TTC549 (cell line): ENCODE results near the gene MYL11.
"Not testable (repeated sequence)": the region's sequence is repeated elsewhere in the genome, so short reads cannot be mapped to it uniquely, and the experiment has no call there.

Source experiments
- FAIRE-seq: peaks from 2 replicates; lab custom pipeline; 2012; peaks lifted over from hg19 to GRCh38; lab: Jason Lieb, UNC

MYL11 gene

GRCh38 chr16:30371248-30371816, 3.3 kb upstream of the MYL11 start:
- no peak for FAIRE-seq

DNA sequence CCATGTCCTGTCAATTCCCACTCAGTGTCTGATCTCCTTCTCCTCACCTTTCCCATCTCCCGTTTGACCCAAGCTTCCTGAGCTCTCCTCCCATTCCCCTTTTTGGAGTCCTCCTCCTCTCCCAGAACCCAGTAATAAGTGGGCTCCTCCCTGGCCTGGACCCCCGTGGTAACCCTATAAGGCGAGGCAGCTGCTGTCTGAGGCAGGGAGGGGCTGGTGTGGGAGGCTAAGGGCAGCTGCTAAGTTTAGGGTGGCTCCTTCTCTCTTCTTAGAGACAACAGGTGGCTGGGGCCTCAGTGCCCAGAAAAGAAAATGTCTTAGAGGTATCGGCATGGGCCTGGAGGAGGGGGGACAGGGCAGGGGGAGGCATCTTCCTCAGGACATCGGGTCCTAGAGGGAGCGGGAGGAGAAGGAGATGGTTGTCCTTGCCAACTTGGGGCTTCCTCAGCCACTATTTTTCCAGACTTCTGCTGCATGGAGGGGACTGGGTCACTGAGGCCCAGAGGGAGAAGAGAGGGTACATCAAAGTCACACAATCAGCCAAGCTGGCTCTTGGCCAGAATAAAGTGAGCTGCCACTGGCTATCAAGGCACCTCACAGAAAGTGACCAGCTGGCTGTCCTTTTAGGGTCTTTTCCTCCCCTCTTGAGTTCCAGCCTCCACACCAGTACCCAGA, 2.4 kb upstream of the MYL11 start:
- FAIRE-seq: no peak

DNA sequence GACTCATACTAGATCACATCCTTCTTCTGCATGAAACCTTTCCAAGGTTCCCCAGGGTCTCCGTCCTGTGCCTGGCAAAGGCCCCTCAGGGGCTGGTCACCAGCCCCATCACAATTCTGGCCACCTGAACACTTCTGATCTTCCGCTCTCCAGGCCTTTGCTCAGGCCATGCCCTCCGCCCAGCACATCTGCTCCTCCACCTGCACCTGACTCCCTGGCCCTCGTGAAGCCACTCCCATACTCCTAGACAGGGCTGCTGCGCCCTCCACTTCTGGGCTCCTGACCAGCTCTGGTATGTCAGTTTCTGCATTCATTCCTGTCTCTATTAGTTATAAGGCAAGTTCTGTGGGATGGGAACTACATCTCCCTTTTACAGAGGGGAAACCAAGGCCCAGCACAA, 1.9 kb upstream of the MYL11 start:
- no peak for FAIRE-seq

DNA sequence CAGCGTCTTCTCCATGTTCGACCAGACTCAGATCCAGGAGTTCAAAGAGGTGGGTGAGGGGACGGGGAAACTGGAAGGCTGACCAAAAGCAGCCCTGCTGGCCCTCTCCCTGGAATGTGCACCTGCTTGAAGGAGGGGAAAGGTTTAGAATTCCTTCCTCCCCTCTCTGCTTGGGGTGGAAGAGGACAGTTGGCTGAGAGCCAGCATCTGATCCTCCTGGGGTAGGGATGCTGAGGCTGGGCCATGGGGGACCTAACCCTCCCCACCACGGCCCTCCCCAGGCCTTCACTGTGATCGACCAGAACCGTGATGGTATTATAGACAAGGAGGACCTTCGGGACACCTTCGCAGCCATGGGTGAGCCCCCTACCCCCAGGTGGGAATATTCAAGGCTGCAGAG, 1.3 kb downstream of the MYL11 start:
- FAIRE-seq: no peak

DNA sequence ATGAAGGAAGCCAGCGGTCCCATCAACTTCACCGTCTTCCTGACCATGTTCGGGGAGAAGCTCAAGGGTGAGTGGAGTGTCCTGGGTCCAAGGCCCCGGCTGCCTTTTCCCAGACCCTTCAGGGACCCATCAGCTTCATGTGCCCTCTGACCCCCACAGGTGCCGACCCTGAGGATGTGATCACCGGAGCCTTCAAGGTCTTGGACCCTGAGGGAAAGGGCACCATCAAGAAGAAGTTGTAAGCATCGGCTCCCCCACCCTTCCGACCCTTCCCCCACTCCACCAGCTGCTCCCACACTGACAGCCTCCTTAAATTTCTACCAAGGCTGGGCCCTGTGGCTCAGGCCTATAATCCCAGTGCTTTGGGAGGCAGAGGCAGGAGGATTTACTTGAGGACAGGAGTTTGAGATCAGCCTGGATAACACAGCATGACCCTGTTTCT, 1.9 kb downstream of the MYL11 start:
- FAIRE-seq: no peak

- FAIRE-seq: no peak
Observed at GRCh38 chr16:30377050-30377811, 2.6 kb downstream of the MYL11 start.

DNA sequence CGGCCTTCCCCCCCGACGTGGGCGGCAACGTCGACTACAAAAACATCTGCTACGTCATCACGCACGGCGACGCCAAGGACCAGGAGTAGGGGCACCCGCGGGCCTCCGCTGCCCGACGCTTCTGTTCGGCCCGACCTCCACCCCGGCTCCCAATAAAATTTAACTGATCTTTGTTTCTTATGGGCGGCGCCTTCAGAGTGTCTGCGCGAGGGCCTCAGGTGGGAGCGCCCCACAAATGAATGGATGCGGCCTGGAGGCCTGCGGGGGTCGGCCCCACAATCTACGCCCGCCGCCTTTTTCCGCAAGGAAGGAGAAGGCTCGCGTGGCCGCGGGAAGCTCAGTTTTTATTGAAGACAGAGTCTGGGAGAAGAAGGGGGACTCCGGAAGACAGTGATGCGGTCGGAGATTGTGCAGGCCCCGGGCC, 3.2 kb downstream of the MYL11 start:
- FAIRE-seq: no peak

GRCh38 chr16:30378236-30379157, 3.9 kb downstream of the MYL11 start:
- no peak for FAIRE-seq

DNA sequence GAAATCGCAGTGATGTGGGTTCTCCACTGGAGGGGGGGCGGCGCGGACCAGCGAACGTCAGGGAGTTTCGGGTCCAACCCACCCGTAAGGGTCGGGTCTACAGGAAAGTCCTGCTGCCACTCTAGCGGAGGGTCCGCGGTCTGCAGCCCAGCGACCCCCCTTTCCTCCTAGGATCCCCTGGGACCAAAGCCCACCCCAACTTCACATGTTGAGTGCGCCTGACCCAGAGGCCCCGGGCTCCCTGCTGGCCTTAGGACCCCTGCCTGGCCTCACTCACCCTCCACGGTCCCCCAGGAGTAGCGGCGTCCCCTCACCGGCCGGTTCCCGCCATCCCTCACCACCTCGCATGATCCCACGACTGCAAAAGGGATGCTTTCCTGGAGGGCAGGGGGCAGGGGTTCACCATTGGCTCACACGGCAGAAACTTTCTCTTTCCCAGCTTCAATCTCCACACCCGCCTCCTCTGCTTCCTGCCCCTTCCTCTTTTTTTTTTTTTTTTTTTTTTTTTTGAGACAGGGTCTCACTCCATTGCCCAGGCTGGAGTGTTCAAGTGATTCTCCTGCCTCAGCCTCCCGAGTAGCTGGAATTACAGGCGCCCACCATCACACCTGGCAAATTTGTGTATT, 4.7 kb downstream of the MYL11 start:
- no peak for FAIRE-seq

DNA sequence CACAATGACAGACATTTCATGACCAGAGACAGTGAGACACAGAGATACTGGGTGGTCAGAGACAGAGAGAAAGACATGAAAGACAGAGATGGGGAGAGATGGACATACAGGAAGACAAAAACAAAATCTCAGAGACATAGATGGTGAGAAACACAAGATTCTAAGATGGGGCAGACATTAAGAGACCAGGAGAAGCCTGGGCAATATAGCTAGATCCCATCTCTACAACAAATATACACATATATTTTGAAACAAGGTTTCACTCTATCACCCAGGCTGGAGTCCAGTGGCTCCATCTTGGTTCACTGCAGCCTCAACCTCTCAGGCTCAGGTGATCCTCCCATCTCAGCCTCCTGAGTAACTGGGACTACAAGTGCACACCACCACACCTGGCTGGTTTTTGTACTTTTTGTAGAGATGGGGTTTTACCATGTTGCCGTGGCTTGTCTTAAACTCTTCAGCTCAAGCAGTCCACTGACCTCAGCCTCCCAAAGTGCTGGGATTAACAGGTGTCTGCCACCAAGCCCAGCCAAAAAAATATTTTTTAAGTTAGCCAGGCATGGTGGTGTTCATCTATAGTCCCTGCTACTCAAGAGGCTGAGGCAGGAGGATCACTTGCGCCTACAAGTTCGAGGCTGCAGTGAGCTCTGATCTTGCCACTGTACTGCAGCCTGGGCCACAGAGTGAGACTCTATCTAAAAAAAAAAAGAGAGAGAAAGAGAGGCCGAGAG, 5.6 kb downstream of the MYL11 start:
- FAIRE-seq: no peak

- FAIRE-seq: no peak
Observed at GRCh38 chr16:30380803-30381208, 6.2 kb downstream of the MYL11 start.

GRCh38 chr16:30381291-30382041, 6.9 kb downstream of the MYL11 start:
- no peak for FAIRE-seq

DNA sequence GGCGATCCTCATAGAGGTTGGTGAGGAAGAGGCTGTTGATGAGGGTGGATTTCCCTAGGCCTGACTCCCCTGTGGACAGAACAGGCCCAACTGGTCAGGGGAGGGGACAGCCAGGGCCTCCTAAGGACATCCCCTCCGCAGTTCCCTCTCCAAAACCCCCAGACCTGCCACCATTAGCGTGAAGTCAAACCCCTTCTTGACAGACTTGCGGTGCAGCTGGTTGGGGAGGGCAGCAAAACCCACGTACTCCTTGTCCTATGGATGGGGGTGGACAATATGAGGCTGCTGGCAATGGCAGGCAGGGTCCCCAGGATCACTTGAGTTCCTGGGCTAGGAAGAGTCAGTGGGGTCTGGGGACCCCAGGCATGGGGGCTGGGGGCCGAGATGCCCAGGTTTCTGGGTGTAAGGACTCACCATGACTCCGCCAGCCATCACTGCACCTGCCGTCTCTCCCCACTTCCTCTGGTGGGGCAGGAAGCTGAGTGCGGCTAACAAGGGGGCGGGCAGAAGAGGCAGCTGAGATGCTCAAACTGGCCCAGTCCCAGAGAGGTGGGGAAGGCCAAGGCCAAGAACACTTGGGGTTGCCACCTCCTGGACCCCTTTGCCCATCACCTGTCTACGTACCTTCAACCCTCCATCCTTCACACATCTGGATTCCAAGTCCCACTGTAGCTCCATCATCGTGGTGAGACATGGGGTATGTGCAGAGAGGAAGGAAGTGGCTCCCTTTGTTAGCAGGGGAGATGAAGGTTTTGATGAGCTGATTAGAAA, 7.7 kb downstream of the MYL11 start, which contains the start of gene SEPTIN1:
Gene SEPTIN1 (minus strand): TSS at position 451 of the 771 bp plus-strand sequence. CDS start 19 bp downstream, at position 432.
- FAIRE-seq: no peak

DNA sequence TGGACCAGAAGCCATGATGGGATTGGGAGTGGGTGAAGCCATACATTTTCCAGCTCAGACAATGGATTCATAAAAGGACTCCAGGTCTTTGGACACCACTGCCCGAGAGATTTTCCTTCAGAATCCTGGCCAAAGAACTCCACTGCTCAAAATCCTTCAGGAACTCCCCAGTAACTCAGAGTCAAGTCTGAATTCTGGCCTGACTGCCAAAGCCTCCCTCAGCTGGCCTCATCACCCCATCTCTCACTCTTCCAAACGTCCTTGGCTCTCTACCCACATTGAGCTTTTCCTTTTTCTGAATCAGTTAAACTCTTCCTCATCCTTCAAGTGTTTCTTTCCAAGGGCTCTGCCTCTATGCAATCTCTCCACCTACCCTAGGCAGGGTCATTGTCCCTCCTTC, 8.9 kb downstream of the MYL11 start:
- FAIRE-seq: no peak

DNA sequence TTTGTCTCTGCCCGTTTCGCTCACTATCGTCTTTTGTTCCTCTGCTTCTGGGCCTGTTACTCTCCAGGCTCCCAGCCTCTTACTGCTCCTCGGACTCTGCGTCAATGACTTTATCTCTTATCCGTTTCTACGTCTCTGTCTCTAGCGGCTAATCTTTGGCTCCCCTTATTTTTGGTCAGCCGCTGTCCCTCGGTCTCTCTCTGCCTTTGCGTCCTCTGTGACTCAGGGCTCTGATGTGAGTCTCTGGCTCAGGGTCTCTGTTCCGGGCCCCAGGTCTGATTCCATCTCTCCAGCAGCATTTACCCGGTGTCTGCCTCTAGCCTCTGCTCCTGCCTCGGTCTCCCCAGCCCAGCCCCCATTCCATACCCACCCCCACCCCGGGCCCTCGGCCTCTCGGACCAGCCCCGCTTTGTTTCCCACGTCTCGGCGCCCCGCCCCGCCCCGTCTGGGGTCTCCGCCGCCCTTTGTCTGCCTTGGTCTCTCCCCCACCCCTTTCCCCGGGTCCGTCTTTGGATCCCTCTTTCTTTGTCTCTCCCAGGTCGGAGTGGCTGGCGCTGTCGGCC, 20.1 kb downstream of the MYL11 start:
- FAIRE-seq: no peak

DNA sequence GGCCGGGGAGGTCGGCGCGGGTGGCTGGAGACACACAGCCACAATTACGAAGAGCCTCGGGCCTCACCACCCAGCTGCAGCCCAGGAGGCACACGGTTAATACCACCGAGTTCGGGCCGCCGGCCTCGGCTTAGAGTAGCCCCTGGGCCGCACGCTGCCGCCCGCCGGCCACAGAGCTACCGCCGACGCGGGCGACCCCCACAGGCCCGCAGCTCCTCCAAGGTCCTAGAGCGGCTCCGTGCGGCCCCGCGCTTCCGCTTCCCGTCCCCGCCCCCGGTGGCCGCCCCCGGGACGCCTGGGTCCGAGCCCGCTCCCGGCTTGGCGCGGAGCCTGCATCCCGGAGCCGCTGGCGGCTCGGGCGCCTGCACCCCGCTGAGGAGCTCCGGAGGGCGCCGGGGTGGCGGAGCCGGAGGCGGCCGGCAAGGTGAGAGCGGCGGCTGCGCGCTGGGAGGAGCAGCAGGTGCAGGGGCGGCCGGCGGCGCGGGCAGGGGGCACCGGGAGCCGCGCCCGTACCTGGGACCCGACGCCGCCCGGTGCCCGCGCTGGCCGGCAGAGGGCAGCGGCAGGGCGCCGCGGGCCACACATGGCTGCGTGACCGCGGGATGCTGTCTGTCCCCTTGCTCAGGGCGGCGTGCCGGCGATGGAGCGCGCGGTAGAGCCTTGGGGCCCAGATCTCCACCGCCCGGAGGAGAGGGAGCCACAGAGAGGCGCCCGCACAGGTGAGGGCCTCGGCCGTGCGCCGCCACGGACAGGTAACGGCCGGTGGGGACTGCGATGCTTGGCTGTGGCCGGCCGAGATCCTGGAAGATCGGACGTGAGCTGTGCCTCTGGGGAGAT, 20.8 kb downstream of the MYL11 start, which contains the start of gene ZNF48:
Gene ZNF48 (plus strand): TSS at position 266 of the 837 bp plus-strand sequence. CDS start 375 bp downstream, at position 641.
- no peak for FAIRE-seq

DNA sequence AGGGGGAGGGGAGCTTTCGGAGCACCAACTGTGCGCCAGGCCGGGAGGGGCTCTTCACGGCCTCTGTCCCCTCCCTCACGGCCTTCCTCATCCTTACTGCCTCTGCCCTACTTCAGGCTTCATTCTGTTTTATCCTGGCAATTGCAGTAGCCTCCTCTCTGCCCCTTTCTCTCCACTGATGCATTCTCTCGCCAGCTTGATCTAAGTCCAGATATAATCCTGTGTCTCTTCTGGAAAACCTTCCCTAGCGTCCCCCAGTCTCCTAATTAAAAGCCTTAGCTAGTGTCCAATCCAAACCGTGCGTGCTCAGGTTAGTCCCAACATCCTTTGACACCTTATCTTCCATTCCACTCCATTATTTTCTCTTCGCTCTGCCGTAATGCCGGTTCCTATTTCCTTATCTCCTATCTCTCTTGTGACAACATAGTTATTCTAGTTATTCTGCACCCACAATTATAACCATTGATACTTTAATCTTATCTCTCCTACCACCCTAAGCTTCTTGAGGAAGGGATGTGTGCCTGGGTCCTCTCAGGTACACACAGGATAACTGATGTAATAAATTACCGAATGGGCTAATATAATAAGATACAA, 21.5 kb downstream of the MYL11 start:
- FAIRE-seq: no peak

- not testable (repeated sequence) for FAIRE-seq
Observed at GRCh38 chr16:30396627-30397026, 22.0 kb downstream of the MYL11 start.
